ELR (cell line): Measurements from ENCODE around the gene MTCL3.
A peak's percentile ranks its signal among the peaks of the same experiment; 100 is the strongest.

ENCODE experiments used
- DNase-seq: peaks from one replicate; pipeline ENCODE4 v3.0.0-alpha.2; 2015; ENCODE audit warnings: low read depth

Gene MTCL3

DNA sequence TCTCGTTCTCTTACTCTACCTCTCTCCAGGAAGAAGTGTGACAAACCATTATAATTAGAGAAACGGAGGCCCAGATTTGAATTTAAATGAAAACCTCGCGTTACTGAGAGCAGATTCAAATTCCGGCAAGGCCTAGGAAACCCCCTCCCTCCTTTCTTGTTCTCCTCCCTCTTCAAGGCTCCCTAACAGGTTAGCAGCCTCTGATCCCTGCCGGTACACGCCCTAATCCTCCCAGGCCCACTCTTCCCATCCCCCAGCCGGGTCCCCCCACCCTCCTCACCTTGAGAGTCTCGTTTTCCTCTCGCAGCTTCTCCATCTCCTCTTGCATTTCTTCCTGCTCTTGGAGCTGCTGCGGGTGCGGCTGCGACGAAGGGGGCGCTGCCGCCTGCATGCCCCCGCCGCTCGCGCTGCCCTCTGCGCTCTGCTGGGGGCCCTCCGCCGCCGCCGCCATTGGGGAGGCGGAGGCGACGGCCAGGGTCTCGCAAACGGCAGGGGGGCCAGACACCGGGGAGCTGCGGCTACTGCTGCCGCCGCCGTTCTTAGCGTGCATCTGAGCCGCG lies 3.8 kb downstream of the MTCL3 start:
- DNase-seq: peak; percentile 67

DNA sequence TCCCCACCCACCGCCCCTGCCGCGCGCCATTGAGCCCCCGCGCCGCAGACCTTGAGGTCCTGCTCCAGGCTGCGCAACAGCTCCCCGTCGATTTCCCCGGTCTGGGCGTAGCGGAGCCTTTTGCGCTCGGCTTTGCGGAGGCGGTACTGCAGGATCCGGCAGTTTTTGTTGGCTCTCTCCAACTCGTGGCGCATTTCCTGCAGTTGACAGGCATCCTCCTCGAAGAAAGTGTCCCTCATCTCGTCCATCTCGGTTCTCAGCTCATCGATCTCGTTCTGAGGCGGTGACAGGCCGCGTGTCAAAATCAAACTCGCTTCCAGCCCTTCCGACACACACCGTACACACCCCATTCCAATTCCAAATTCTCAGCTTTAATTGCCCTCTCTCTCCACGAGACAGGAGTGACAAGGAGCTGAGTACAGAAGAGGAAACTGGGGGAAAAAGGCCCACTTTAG lies 4.3 kb downstream of the MTCL3 start:
- DNase-seq: peak; percentile 73

DNA sequence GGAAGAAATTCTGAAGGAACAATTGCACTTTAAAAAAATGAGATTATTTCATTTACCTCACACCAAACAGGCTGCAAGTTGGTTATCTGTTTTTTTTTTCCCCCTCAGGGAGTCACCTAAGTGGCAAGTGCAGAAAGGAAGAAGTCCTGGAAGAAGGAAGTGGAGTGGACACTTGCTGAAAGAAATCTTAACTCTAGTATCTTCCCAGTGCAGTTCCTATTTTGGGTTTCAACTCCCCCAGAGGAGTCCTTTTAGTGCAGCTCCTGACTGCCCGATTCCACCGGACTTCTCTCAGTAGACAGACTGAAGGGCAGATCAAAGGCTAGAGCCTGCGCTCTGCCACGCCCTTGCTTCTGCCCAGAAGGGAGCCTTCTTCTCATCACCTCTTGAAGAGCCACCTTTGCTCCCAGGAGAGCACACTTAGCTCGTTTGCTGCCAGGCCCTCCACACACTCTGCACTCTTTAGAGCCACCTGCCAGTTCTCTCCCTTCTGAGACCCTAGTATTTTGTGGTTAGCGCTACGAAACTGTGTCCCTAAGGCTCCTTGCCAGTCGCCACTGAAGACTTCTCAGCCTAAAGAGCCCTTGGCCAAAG lies 4.9 kb downstream of the MTCL3 start:
- DNase-seq: no peak

DNA sequence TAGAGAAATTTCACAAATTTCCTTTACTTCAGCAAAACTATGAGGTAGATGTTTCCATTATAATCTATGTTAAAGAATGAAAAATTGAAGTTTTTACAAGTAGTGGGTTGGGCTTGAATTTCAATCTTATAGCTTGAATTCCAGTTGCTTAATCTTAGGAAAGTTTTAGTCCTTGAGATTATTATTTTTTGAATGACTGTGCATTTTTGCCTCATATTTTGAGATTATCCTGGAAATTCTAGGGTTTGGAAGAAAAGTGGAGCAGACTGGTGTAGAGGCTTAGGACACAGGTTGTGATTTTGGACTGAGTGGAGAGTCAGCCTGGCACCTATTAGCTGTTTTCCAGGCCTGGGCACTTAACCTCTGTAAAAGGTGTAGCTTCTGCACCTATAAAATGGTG lies 5.7 kb downstream of the MTCL3 start:
- no peak for DNase-seq

DNA sequence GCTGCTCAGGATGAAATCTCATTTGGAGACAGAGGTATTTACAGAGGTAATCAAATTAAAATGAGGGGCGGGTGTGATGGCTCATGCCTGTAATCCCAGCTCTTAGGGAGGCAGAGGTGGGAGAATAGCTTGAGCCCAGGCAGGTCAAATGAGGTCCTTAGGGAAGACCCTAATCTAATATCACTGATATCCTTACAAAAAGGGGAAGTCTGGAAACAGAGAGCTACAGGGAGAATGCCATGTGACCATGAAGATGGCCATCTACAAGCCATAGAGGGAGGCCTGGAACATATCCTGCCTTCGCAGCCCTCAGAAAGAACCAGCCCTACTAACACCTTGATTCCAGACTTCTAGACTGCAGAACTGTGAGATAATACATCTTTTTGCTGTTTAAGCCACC lies 8.3 kb downstream of the MTCL3 start:
- DNase-seq: no peak

DNA sequence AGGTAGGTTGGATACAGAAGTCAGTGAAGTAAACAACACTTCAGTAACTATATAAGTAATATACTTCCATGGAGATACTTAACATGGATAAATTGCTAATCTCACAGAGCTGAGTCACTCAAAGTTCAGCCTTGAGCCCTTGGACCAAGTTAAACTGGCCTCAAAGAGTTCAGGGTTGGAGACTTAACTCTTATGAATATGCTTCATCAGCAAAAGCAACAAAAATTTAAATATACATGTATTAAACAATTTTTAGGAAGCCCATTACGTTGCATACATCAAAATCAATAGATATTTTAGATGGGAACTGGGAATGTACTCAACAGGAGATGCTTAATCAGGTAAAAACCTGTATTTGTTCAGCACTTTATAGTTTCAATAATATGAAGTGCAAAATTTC lies 12.2 kb downstream of the MTCL3 start:
- DNase-seq: no peak

DNA sequence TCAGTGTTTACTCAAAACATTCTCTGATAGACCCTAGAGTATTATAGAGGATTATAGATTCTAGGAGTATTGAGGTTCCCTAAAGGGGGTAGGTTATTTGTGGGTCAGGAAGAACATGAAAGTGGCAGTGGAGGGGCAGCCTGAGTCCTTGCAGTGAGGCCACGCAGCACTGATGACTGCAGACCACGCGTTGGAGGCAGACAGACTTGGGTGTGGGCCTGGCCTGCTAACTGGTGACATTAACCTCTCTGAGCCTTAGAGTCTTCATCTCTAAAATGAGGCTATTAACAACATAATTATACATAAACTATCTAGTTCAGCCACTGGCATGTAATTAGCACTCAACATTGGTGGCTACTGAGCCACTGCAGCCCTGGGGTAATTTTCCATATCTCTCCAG lies 16.1 kb downstream of the MTCL3 start:
- no peak for DNase-seq

DNA sequence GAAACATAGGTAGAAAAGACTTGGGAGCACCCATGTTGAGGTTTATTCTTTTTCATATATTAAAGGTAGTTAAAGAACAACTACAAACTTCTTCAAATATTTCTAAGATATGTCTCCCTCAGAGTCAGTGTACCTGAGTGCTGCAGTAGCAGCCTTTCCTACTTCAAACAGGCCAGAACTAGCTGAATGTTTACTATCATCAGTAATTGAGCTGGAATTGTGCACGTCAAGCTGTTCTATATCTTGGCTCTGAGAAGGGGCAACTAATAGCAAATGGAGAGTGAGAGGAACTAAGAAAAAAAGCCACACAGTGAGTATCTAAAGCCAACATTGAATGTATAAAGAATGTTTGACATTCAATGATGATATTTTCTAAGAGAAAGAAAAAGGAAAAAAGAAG lies 21.7 kb downstream of the MTCL3 start:
- no peak for DNase-seq

DNA sequence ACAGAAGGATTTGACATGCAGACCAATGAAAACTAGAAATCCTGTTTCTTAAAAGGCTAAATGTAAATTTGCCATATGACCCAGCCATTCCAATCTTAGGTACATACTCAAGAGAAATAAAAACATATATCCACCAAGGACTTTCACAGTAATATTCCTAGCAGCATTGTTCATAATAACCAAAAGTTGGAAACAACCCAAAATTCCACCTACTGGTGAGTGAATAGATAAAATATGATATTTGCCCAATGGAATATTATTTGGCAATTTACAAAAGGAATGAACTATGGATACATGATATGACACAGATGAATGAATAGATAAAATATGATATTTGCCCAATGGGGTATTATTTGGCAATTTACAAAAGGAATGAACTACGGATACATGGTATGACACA lies 22.7 kb downstream of the MTCL3 start:
- DNase-seq: peak; percentile 55

DNA sequence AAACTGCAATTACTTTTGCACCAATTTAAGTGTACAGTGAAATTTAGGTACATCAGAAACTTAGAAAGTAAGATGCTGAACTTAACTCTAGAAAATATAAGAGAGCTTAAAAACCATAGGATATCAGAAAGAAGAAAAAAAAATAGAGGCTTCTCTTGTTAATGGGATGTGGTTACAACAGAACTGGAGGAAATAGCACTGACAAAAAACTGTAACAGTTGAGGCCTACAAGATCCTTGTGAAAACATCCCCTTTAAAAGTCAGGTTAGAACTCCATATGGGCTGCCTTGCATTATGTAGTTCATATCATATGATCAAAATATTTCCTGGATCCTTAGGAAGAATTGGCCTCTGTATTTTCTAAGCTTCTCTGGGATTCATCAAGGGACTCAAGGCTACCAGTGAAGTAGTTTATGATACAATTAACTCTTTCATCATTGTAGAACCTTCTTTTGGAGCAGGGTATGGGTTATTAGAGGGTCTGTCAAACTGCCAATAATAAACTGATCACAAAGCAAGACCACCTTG lies 24.8 kb downstream of the MTCL3 start:
- DNase-seq: no peak

DNA sequence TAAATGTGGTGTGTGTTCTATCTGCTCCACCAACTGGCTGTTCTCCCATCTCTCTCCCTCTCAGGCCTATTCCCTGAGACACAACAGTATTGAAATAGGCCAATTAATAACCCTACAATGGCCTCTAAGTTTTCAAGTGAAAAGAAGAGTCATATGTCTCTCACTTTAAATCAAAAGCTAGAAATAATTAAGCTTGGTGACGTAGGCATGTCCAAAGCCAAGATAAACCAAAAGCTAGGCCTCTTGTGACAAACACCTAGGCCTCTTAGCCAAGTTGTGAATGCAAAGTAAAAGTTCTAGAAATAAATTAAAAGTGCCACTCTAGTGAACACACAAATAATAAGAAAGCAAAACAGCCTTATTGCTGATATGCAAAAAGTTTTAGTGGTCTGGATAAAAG lies 29.9 kb downstream of the MTCL3 start:
- no peak for DNase-seq

DNA sequence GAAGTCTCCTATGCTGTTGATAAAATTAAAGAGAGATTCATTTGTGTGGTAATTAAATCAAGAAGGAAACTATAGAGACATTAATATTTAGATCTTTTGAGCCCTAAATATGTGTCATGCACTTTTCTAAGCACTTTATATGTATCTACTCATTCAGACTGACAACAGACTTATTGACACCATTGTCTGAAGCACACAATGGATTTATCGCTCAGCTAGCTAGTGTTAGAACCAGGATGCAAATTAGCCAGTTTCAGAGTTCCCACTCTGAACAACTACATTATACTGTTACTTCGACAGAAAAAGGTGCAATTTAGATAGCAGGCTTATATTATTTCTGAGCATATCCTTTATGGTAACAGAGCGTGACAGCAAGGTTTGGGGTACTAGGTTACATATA lies 32.2 kb downstream of the MTCL3 start:
- no peak for DNase-seq

DNA sequence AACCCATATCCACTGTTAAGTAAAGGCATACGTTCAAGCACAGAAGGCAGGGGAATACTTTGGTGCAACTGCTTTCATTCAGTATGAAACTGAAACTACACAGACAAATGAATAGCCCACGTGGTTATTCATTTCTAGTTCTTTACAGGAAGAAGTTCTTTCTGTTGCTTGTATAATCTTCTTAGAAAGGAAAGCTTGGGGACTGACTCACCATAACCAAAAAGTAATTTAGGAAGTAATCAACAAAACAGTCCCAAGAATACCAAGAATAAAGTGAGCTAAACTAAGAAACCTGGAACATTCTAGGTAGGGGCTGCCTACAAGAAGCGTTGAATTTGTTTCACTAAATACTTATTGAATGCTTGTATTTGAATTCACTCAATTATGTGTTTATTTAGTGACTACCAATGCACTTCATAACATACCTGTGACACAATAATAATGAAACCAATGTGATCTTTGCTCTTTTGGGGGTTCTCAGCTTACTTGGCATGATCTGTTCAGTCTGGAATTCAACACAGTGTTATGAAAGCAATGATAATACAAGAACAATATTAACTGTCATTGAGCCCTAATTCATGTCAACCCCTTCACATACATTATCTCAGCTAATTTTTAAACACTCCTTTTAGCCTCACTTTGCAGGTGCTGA lies 34.8 kb downstream of the MTCL3 start:
- DNase-seq: peak; percentile 76

DNA sequence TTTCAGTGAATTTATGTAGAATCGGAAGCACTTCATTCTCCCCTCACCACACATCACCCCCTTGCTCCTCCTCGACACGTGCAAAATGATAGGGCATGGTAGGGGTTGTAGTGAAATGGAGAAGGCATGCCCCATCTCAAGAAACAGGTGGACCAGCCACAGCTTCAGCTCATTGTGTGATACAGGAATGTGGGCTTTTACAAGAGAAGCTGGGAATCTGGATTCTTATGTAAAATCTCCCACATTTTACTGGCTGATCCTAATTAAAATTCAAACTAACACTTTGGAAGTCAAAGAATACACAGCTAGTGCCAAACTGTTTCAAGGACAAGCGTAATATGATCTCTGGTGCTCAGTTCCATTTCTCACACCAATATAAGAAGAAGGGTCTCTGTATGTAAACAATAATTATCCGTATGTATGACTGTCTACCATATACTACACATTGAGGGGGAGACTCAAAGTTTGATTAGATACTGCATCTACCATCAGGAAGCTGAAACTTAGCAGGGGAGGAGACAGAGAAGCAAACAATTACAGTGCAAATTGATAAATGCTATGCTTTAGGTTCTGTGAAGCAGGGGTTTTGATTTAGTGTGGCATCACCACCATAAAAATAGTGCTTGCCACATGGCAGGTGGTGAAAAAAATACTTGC lies 35.6 kb downstream of the MTCL3 start:
- DNase-seq: no peak

DNA sequence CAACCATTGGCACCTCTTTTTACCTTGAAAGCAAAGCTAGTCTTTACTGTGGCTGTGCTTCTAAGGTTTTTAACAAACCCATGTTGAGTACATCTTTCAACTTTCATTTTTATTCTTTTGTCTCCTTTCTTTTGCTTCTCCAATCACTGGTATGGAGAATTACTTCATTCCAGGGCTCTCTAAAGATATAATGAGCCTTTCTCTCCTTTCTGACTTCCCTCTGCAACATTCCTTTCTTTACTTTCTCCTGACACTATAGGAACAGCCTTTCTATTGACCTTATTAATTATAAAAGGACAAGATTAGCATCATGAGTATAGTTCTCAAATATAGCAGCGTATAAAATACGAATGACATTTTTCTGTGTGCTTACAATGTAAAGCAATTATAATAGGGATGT lies 36.8 kb downstream of the MTCL3 start:
- DNase-seq: no peak

DNA sequence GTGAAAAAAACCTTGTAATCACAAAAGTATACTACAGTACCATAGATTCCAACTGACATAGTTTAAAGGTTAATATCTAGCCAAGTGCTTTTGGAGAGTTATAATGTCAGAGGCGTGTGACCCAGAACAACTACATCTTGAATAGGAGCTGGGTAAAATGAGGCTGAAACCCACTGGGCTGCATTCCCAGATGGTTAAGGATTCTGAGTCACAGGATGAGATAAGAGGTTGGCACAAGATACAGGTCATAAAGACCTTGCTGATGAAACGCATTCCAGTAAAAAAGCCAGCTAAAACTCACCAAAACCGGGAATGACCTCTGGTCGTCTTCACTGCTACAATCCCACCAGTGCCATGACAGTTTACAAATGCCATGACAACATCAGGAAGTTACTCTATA lies 37.5 kb downstream of the MTCL3 start:
- DNase-seq: peak; percentile 66

DNA sequence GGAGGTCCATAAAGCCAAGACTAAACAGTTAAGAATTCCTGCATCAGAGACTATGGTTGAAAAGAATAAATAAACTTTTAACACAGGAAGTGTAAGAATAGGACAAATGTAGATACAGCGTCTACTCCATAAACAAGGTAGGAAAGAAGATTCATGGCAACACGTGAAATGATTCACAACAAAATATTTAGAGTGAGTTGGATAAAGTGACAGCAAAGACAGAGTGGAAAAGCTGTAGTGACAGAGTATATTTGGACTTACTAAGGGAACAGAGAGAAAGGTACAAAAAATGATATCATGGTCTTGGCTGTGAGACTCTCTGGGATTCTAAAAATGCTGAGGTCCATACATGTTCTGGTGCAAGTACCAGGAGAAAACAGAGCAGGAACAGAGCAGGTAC lies 38.0 kb downstream of the MTCL3 start:
- peak; percentile 19 for DNase-seq

DNA sequence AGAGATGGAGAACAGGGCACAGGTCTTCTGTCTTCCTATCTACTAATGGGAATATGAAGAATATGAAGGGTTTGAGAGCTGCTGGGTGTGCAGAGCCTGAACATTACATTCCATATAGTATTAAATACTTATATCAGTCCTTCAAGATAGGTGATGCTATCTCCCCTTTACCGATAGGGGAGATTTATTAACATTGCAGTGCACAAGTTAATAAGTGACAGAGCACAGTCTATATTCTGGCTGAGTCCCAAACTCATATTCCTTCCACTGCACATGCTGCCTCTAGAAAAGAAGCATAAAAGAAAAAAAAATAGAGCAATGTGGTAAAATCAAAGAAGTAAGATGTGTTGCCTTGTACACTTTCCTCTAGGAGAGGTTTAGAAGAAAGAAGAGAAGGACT lies 41.5 kb downstream of the MTCL3 start:
- DNase-seq: no peak

DNA sequence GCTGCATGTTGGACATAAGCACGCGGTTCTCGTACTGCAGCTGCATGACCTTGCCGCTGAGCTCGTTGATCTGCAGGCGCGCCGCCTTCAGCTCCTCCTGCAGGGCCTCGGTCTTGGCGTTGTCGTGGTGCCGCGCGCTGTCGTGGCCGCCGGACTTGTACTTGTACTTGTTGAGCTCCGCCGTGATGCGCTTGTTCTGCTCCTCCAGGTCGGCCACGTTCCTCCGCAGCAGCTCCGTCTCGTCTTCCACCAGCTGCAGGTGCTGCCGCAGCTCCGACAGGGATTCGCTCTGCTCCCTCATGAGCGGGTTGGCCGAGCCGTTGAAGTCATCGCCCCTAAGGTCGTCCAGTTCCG lies 43.3 kb downstream of the MTCL3 start:
- no peak for DNase-seq

DNA sequence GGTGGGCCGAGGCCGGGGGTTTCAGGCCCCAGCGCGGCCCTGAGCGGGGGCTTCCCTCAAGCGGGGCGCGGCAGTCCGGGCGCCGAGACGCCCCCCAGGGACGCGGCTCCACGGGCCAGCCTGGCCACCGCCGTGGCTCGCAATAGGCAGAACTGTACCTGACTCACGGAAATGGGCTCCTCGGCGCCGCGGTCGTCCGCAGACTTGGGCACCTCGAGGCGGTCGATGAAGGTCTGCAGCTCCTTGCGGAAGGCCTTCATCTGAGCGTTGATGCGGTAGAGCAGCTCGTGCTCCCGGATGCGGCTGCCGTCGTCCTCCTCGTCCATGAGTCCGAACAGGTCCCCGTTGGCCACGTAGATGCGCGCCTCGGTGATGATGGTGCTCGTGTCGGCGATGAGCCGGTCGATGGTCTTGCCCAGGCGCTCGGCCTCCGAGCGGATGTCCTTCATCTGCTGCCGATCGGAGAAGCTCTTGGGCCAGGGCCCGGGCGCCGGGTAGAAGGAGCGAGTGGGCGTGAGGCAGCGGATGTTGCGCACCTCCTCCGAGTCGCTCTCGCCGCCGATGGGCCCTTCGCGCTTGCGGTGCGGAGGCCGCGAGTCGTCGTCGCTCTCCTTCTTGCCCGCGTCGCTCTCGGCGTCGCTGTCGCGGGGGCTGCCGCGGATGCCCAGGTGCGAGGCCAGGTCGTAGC lies 43.9 kb downstream of the MTCL3 start:
- DNase-seq: no peak

DNA sequence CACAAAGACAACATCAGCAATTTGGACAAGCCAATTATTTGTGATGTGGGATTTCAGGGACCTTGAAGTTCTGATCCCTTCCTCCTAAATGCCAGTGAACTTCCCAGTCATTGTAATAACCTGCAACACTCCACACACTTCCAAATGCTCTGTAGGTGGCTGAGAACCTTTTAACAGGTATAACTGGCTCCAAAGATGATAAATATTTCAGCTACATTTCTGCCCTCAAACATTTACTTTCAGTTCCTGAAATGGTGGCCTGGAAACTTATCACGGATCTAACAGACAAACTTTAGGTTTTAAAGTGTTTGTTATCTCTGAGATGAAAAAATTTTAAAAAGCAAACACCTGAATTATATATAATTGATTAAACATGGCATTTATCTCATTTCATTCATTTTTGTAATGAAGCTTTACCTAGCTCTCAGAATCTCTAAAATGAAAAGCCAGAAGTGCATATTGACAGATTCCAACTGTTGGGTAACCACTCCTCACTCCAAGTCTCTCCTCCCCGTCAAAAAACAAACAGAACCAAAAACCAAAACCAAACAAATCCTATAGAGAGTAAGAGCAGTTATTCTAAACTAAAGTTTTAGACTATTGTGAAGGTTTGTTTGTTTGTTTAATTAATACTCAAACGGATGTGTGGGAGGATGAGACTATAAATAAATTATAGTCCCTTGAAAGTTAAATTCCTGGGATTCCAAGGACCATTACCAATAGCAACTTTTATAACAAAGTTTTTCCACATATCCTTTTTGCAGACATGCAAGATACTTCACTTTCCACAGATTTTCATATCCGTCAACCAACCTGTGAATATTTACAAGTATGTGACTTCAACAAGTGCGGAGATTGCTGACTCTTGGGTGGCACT lies 47.5 kb downstream of the MTCL3 start:
- DNase-seq: peak; percentile 41

DNA sequence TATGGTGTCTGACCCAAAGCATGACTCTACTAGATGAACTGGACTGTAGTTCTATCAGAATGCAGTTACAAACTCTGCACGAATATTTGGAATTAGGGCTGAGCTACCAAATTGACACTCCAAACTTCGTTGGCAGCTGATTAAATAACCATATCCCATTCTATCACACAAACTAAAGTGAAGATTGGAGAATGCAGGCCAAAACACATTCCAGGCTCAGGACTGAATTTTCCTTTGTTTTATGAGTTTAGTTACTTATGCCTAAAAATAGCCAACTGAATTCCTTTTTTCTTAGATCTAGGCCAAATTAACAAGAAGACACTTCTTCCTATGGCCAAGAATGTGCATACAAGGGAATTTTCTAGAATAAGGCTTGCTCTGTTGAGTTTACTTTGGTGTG lies 50.2 kb downstream of the MTCL3 start:
- no peak for DNase-seq
